ENCODE data around the gene FRMPD1. TPM values are rescaled to one million over a fixed set of nuclear protein-coding genes. Genes with fewer than 3 reads are reported as not detected.

FRMPD1 gene
- total and polyA plus RNA-seq, 2 of the 4 experiments (the other 2 are of a cell fraction) = not detected

- Histone ChIP-seq H3K9me3 (ENCODE audit: control insufficient read depth, insufficient read depth, low read length) (no peaks in the 10 kb centered on the region), H3K4ac (ENCODE audit: low read depth, low read length) (no peak overlapping the region), H3K27me3 (ENCODE audit: control insufficient read depth, insufficient read depth, low read length) (peaks cover 5% of the 10 kb centered on the region), H4K20me1 (ENCODE audit: insufficient read depth, low read length) (no peaks in the 10 kb centered on the region), H3K56ac (ENCODE audit: extremely low read depth, insufficient read depth, low read length) (no peak overlapping the region), H3K36me3 (ENCODE audit: control insufficient read depth, insufficient read depth, low read length) (no peaks in the 10 kb centered on the region), H3K4me2 (ENCODE audit: low read depth, low read length) (no peak overlapping the region), H4K5ac (ENCODE audit: low read depth, low read length) (no peak overlapping the region), H3K23ac (ENCODE audit: low read depth, low read length) (no peak overlapping the region), H2AK9ac (replicated peaks; ENCODE audit: low read depth, low read length, poor library complexity) (no peak overlapping the region), H3K79me1 (ENCODE audit: low read depth in 1 of 2, low read length in 2 of 2) (no peaks in the 10 kb centered on the region; a peak in 1 of 4 replicates), H3K18ac (ENCODE audit: low read depth, low read length) (peak overlapping the region; percentile 29; the same call in 1 of the 2 replicates), H2BK5ac (ENCODE audit: low read depth, low read length, poor library complexity, severe bottlenecking) (no peak overlapping the region), H2BK120ac (ENCODE audit: low read depth, low read length) (no peak overlapping the region), H3K9me1 (ENCODE audit: insufficient read depth, low read length) (peaks cover 3% of the 10 kb centered on the region), H4K91ac (ENCODE audit: insufficient read depth, low read depth, low read length) (no peak overlapping the region), H2BK15ac (ENCODE audit: low read depth, low read length) (no peak overlapping the region), H3K27ac (ENCODE audit: insufficient read depth, low read length) (no peak overlapping the region), H2BK20ac (ENCODE audit: low read depth, low read length) (no peak overlapping the region), H3K4me3 (ENCODE audit: insufficient read depth, low read depth, low read length) (no peak overlapping the region), H2AFZ (replicated peaks; ENCODE audit: low read length, poor library complexity) (no peak overlapping the region), H3K14ac (replicated peaks; ENCODE audit: low read depth, low read length) (no peak overlapping the region), H3K4me1 (ENCODE audit: control insufficient read depth, insufficient read depth, low read length) (peaks cover 4% of the 10 kb centered on the region), H4K8ac (ENCODE audit: low read depth in 2 of 2, low read length in 2 of 2) (no peak overlapping the region), H2AK5ac (ENCODE audit: low read depth, low read length) (no peak overlapping the region), H3K9ac (ENCODE audit: low read depth, low read length) (no peak overlapping the region)
- dilution Hi-C loops (cut with HindIII; ENCODE audit: low sequenced_read_pairs, unreplicated experiment) (no loop called here), in situ Hi-C loops (cut with MboI; ENCODE audit: low sequenced_read_pairs) (no loop called here), intact Hi-C loops (cut with micrococcal nuclease) (no loop called here)
- 57% methylated on average over 2 of the region's 9 CpGs; no CpG with 5 or more reads in 1 of the 2 experiments for WGBS, 2 experiments (ENCODE audit: extremely low coverage in 2 of 2, insufficient read length in 1 of 2)
- ChIA-PET CTCF (no interaction called here), POLR2A (ENCODE audit: unreplicated experiment) (interaction anchor here (0.5 kb wide), 1 partner anchor 43 kb away, joined by 3 read pairs; no protein-coding TSS in a partner anchor)
- TF ChIP-seq NFE2L2 (IDR thresholded peaks at IDR 0.05; ENCODE audit: low read depth, low read length) (no peak), ELK1 (IDR thresholded peaks at IDR 0.05; ENCODE audit: borderline replicate concordance, low read depth, low read length) (no peak), RAD21 (IDR thresholded peaks at IDR 0.05; ENCODE audit: low read length) (no peak), CEBPB (IDR thresholded peaks at IDR 0.05; ENCODE audit: low read depth, low read length) (no peak), CHD1 (IDR thresholded peaks at IDR 0.05; ENCODE audit: low read depth, low read length) (no peak), SMC3 (IDR thresholded peaks at IDR 0.05; ENCODE audit: low read depth, low read length) (no peak), POLR2A (IDR thresholded peaks at IDR 0.05; ENCODE audit: low read depth, low read length) (no peak), CTCF (conservative IDR thresholded peaks at IDR 0.05; ENCODE audit: low read depth, low read length) (no peak), MAZ (IDR thresholded peaks at IDR 0.05; ENCODE audit: borderline replicate concordance, low read depth, low read length) (no peak), MXI1 (IDR thresholded peaks at IDR 0.05; ENCODE audit: borderline replicate concordance, low read depth, low read length) (no peak)
- ATAC-seq (ENCODE audit: low read depth) (no peak), DNase-seq (no peak)
- no TSS peak for BruUV-seq (replicated peaks)
These were observed 29.3 kb upstream of the FRMPD1 start for GRCh38 chr9:37621273-37622121.

All from IMR-90 (cell line).